HG02981 (cell line): ENCODE measurements around the gene BTBD19.
"Not testable (repeated sequence)": the region's sequence is repeated elsewhere in the genome, so short reads cannot be mapped to it uniquely, and the experiment has no call there.

Experiments
- ATAC-seq: cut with Tn5 transposase; IDR thresholded peaks from one replicate; pipeline ENCODE4 v1.9.1; 2021; ENCODE audit warnings: mild to moderate bottlenecking, moderate library complexity; ENCODE audit not compliant: unreplicated experiment

BTBD19 gene

GRCh38 chr1:44808063-44808937 is at the start of gene BTBD19:
Gene BTBD19 (plus strand): TSS chr1:44808523. CDS start chr1:44808821, 298 bp downstream.
- ATAC-seq = peak; percentile 28

GRCh38 chr1:44759077-44759476 is 49.2 kb upstream of the BTBD19 start:
- ATAC-seq = no peak

- ATAC-seq = no peak
These were observed 47.4 kb upstream of the BTBD19 start for GRCh38 chr1:44760876-44761275.

- ATAC-seq = not testable (repeated sequence)
These were observed 41.9 kb upstream of the BTBD19 start for GRCh38 chr1:44766421-44766820.

- ATAC-seq = peak; percentile 65
These were observed 33.0 kb upstream of the BTBD19 start, which contains the start of gene RPS8 for GRCh38 chr1:44775078-44775929. Gene RPS8 (plus strand): TSS chr1:44775540. CDS start chr1:44775597, 57 bp downstream.

- ATAC-seq = no peak
These were observed 32.2 kb upstream of the BTBD19 start for GRCh38 chr1:44775930-44776729.

- ATAC-seq = no peak
These were observed 31.6 kb upstream of the BTBD19 start for GRCh38 chr1:44776730-44777068.

- ATAC-seq = no peak
These were observed 30.8 kb upstream of the BTBD19 start for GRCh38 chr1:44777547-44777946.

- no peak for ATAC-seq
These were observed 30.2 kb upstream of the BTBD19 start for GRCh38 chr1:44777969-44778635.

- no peak for ATAC-seq
These were observed 29.4 kb upstream of the BTBD19 start for GRCh38 chr1:44778705-44779576.

GRCh38 chr1:44780583-44781121 is 27.7 kb upstream of the BTBD19 start:
- ATAC-seq = no peak

- ATAC-seq = no peak
These were observed 24.6 kb upstream of the BTBD19 start for GRCh38 chr1:44783697-44784093.

GRCh38 chr1:44784094-44785028 is 24.0 kb upstream of the BTBD19 start:
- no peak for ATAC-seq

- no peak for ATAC-seq
These were observed 23.3 kb upstream of the BTBD19 start for GRCh38 chr1:44785029-44785380.

GRCh38 chr1:44785501-44786137 is 22.7 kb upstream of the BTBD19 start:
- no peak for ATAC-seq

- no peak for ATAC-seq
These were observed 22.0 kb upstream of the BTBD19 start for GRCh38 chr1:44786138-44786840.

- no peak for ATAC-seq
These were observed 21.4 kb upstream of the BTBD19 start for GRCh38 chr1:44786841-44787426.
